ENCODE data around the gene SASH1. TPM values are rescaled to one million over a fixed set of nuclear protein-coding genes. Genes with fewer than 3 reads are reported as not detected.
"Not testable (repeated sequence)": the region's sequence is repeated elsewhere in the genome, so short reads cannot be mapped to it uniquely, and the experiment has no call there.

Gene SASH1
- total RNA-seq, 2 experiments from 2014 or later, result 0.03 to 0.47 TPM

GRCh38 chr6:148364056-148364824, 21.6 kb downstream of the SASH1 start:
- CTCF ChIA-PET, result no interaction called here
- no peak for DNase-seq
- Mint-ChIP-seq H3K27me3 (peaks cover 12% of the 10 kb centered on the region), H3K36me3 (no peaks in the 10 kb centered on the region), H3K9me3 (ENCODE audit: low read depth) (no peaks in the 10 kb centered on the region), H3K27ac (no peak overlapping the region), H3K4me1 (peaks cover 7% of the 10 kb centered on the region), H3K4me3 (no peak overlapping the region)
- ATAC-seq, result no peak

GRCh38 chr6:148365041-148365440, 22.4 kb downstream of the SASH1 start:
- Mint-ChIP-seq H3K27me3 (peaks cover 14% of the 10 kb centered on the region), H3K9me3 (ENCODE audit: low read depth) (no peaks in the 10 kb centered on the region), H3K4me1 (peaks cover 7% of the 10 kb centered on the region), H3K4me3 (no peak overlapping the region), H3K36me3 (no peaks in the 10 kb centered on the region), H3K27ac (no peak overlapping the region)
- ATAC-seq (no peak), DNase-seq (no peak)
- CTCF ChIA-PET, result no interaction called here

GRCh38 chr6:148367411-148368024, 24.9 kb downstream of the SASH1 start:
- CTCF ChIA-PET, result no interaction called here
- peaks cover 7% of the 10 kb centered on the region for H3K4me1 Mint-ChIP-seq

GRCh38 chr6:148370176-148370575, 27.5 kb downstream of the SASH1 start:
- Mint-ChIP-seq H3K4me3 (no peak overlapping the region), H3K36me3 (no peaks in the 10 kb centered on the region), H3K27ac (no peak overlapping the region), H3K9me3 (ENCODE audit: low read depth) (no peaks in the 10 kb centered on the region), H3K27me3 (peaks cover 15% of the 10 kb centered on the region), H3K4me1 (peaks cover 7% of the 10 kb centered on the region)
- ATAC-seq (no peak), DNase-seq (no peak)
- CTCF ChIA-PET, result no interaction called here

More at GRCh38 chr6:148367411-148368024, 24.9 kb downstream of the SASH1 start:
- H3K9me3 Mint-ChIP-seq (ENCODE audit: low read depth), result no peaks in the 10 kb centered on the region
- ATAC-seq (no peak), DNase-seq (no peak)
- no peaks in the 10 kb centered on the region for H3K36me3 Mint-ChIP-seq
- H3K27ac Mint-ChIP-seq, result no peak overlapping the region
- no peak overlapping the region for H3K4me3 Mint-ChIP-seq
- peaks cover 15% of the 10 kb centered on the region for H3K27me3 Mint-ChIP-seq

- Mint-ChIP-seq H3K4me3 (no peak overlapping the region), H3K36me3 (no peaks in the 10 kb centered on the region), H3K4me1 (no peaks in the 10 kb centered on the region), H3K9me3 (ENCODE audit: low read depth) (no peaks in the 10 kb centered on the region), H3K27me3 (peaks cover 6% of the 10 kb centered on the region), H3K27ac (no peak overlapping the region)
- CTCF ChIA-PET, result no interaction called here
- ATAC-seq, result no peak
- no peak for DNase-seq
These were observed 31.6 kb downstream of the SASH1 start for GRCh38 chr6:148374040-148374774.

- ATAC-seq (no peak), DNase-seq (no peak)
- CTCF ChIA-PET, result no interaction called here
- H3K4me3 Mint-ChIP-seq, result no peak overlapping the region
- H3K9me3 Mint-ChIP-seq (ENCODE audit: low read depth), result no peaks in the 10 kb centered on the region
- no peaks in the 10 kb centered on the region for H3K4me1 Mint-ChIP-seq
- no peak overlapping the region for H3K27ac Mint-ChIP-seq
- peaks cover 8% of the 10 kb centered on the region for H3K27me3 Mint-ChIP-seq
- H3K36me3 Mint-ChIP-seq, result no peaks in the 10 kb centered on the region
These were observed 32.8 kb downstream of the SASH1 start for GRCh38 chr6:148375401-148375800.

- CTCF ChIA-PET, result no interaction called here
These were observed 36.8 kb downstream of the SASH1 start for GRCh38 chr6:148379481-148379880.

GRCh38 chr6:148379966-148380713, 37.5 kb downstream of the SASH1 start:
- Mint-ChIP-seq H3K4me3 (no peak overlapping the region), H3K27me3 (peaks cover 7% of the 10 kb centered on the region), H3K36me3 (no peaks in the 10 kb centered on the region), H3K9me3 (ENCODE audit: low read depth) (no peaks in the 10 kb centered on the region), H3K27ac (no peak overlapping the region), H3K4me1 (no peaks in the 10 kb centered on the region)
- ATAC-seq, result no peak
- no peak for DNase-seq
- CTCF ChIA-PET, result no interaction called here

More at GRCh38 chr6:148379481-148379880, 36.8 kb downstream of the SASH1 start:
- Mint-ChIP-seq H3K27ac (no peak overlapping the region), H3K36me3 (no peaks in the 10 kb centered on the region), H3K9me3 (ENCODE audit: low read depth) (no peaks in the 10 kb centered on the region), H3K27me3 (peaks cover 7% of the 10 kb centered on the region), H3K4me3 (no peak overlapping the region), H3K4me1 (no peaks in the 10 kb centered on the region)
- ATAC-seq (no peak), DNase-seq (no peak)

GRCh38 chr6:148382051-148382450, 39.4 kb downstream of the SASH1 start:
- CTCF ChIA-PET, DNase-seq: not testable (repeated sequence)

GRCh38 chr6:148382861-148383260, 40.2 kb downstream of the SASH1 start:
- DNase-seq, result no peak
- Mint-ChIP-seq H3K27ac (no peak overlapping the region), H3K4me3 (no peak overlapping the region), H3K36me3 (no peaks in the 10 kb centered on the region), H3K4me1 (no peaks in the 10 kb centered on the region), H3K27me3 (peaks cover 7% of the 10 kb centered on the region), H3K9me3 (ENCODE audit: low read depth) (no peaks in the 10 kb centered on the region)
- CTCF ChIA-PET, result no interaction called here
- ATAC-seq, result no peak

More at GRCh38 chr6:148382051-148382450, 39.4 kb downstream of the SASH1 start:
- not testable (repeated sequence) for H3K27ac Mint-ChIP-seq; H3K4me1 Mint-ChIP-seq; H3K27me3 Mint-ChIP-seq; H3K36me3 Mint-ChIP-seq; H3K4me3 Mint-ChIP-seq; H3K9me3 Mint-ChIP-seq (ENCODE audit: low read depth); ATAC-seq

- ATAC-seq, result no peak
- Mint-ChIP-seq H3K27ac (no peak overlapping the region), H3K27me3 (peaks cover 7% of the 10 kb centered on the region), H3K4me3 (no peak overlapping the region), H3K36me3 (no peaks in the 10 kb centered on the region), H3K4me1 (no peaks in the 10 kb centered on the region), H3K9me3 (ENCODE audit: low read depth) (no peaks in the 10 kb centered on the region)
- no peak for DNase-seq
- CTCF ChIA-PET, result interaction anchor here (0.6 kb wide), 1 partner anchor 10 kb away, joined by 3 read pairs; no protein-coding TSS in a partner anchor
These were observed 41.2 kb downstream of the SASH1 start for GRCh38 chr6:148383658-148384368.

GRCh38 chr6:148385379-148385778, 42.7 kb downstream of the SASH1 start:
- Mint-ChIP-seq H3K4me3 (no peak overlapping the region), H3K36me3 (no peaks in the 10 kb centered on the region), H3K4me1 (no peaks in the 10 kb centered on the region), H3K27me3 (peaks cover 3% of the 10 kb centered on the region), H3K27ac (no peak overlapping the region), H3K9me3 (ENCODE audit: low read depth) (no peaks in the 10 kb centered on the region)
- DNase-seq, result no peak
- ATAC-seq, result no peak
- CTCF ChIA-PET, result no interaction called here

- no peak for ATAC-seq
- Mint-ChIP-seq H3K27me3 (peaks cover 6% of the 10 kb centered on the region), H3K9me3 (ENCODE audit: low read depth) (no peaks in the 10 kb centered on the region), H3K27ac (no peak overlapping the region), H3K4me3 (no peak overlapping the region), H3K36me3 (no peaks in the 10 kb centered on the region), H3K4me1 (no peaks in the 10 kb centered on the region)
- DNase-seq, result no peak
- CTCF ChIA-PET, result no interaction called here
These were observed 45.9 kb downstream of the SASH1 start for GRCh38 chr6:148388521-148388920.
